ENCODE data around the gene FAM117A. TPM values are rescaled to one million over a fixed set of nuclear protein-coding genes. Genes with fewer than 3 reads are reported as not detected.
A peak's percentile ranks its signal among the peaks of the same experiment; 100 is the strongest.

Gene FAM117A, protein sequence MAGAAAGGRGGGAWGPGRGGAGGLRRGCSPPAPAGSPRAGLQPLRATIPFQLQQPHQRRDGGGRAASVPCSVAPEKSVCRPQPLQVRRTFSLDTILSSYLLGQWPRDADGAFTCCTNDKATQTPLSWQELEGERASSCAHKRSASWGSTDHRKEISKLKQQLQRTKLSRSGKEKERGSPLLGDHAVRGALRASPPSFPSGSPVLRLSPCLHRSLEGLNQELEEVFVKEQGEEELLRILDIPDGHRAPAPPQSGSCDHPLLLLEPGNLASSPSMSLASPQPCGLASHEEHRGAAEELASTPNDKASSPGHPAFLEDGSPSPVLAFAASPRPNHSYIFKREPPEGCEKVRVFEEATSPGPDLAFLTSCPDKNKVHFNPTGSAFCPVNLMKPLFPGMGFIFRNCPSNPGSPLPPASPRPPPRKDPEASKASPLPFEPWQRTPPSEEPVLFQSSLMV
- total RNA-seq, result 10 to 100 TPM; 10.3 to 12.1 (median 11.6) TPM

DNA sequence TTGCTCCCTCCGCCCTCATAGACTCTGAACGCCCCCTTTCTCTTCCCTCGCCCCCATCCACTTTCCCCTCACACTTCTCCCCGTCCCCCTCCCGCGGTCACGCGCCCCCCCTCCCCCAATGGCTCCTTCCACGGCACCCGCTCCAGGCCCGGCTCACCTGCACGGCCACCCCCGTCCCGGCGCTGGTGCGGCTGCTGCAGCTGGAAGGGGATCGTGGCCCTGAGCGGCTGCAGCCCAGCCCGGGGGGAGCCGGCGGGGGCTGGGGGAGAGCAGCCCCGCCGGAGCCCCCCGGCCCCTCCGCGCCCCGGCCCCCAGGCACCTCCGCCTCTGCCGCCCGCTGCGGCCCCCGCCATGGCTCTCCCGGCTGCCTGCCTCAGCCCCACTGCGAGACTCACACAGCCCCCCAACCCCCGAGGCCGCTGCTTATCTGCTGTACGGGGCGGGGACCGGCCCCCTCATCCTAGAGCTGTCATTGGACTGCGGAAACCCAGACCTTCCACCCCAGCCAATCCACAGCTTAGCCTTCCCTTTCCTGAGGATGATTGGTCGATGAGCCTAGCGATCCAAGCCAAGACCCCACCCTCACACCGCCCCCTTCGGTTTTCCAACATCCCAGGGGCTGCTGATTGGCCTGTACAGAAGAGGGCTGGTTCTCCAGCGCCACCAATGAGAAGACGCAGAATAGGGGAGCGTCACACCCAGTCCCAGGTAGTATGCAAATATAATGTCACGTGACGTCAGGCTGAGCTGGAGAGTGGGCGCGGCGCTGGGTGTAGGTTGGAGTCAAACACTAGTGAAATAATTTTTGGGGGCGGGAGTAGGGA is at the start of gene FAM117A:
FAM117A (minus strand) TSS at position 397 of the 824 bp plus-strand sequence; CDS start at position 353, 44 bp downstream.
- DNase-seq (peak; percentile 92), ATAC-seq (peak; percentile 95)
- peaks cover 2% of the 10 kb centered on the region for H3K36me3 Mint-ChIP-seq (ENCODE audit: insufficient read depth)
- no peaks in the 10 kb centered on the region for H3K9me3 Mint-ChIP-seq
- peaks cover 53% of the 10 kb centered on the region for H3K4me1 Mint-ChIP-seq (ENCODE audit: low read depth)
- no peaks in the 10 kb centered on the region for H3K27me3 Mint-ChIP-seq (ENCODE audit: low read depth)
- peak within 1 kb of the TSS; percentile 92 for H3K4me3 Mint-ChIP-seq

- Mint-ChIP-seq H3K4me3 (no peak overlapping the region), H3K36me3 (ENCODE audit: insufficient read depth) (peaks cover 48% of the 10 kb centered on the region), H3K4me1 (ENCODE audit: low read depth) (peaks cover 28% of the 10 kb centered on the region), H3K9me3 (no peaks in the 10 kb centered on the region), H3K27me3 (ENCODE audit: low read depth) (no peaks in the 10 kb centered on the region)
- DNase-seq, result no peak
- no peak for ATAC-seq
These were observed 45.1 kb upstream of the FAM117A start for GRCh38 chr17:49809056-49809455.

GRCh38 chr17:49798738-49799137 is 34.8 kb upstream of the FAM117A start:
- DNase-seq, result no peak
- Mint-ChIP-seq H3K27me3 (ENCODE audit: low read depth) (no peaks in the 10 kb centered on the region), H3K4me1 (ENCODE audit: low read depth) (peaks cover 37% of the 10 kb centered on the region), H3K36me3 (ENCODE audit: insufficient read depth) (peaks cover 33% of the 10 kb centered on the region), H3K9me3 (no peaks in the 10 kb centered on the region), H3K4me3 (no peak overlapping the region)
- ATAC-seq, result no peak

- ATAC-seq (peak in 1 of 2 donors; percentile 28), DNase-seq (no peak)
- H3K27me3 Mint-ChIP-seq (ENCODE audit: low read depth), result no peaks in the 10 kb centered on the region
- H3K4me1 Mint-ChIP-seq (ENCODE audit: low read depth), result peaks cover 42% of the 10 kb centered on the region
- no peaks in the 10 kb centered on the region for H3K9me3 Mint-ChIP-seq
- H3K4me3 Mint-ChIP-seq, result no peak overlapping the region
- H3K36me3 Mint-ChIP-seq (ENCODE audit: insufficient read depth), result peaks cover 34% of the 10 kb centered on the region
These were observed 34.3 kb upstream of the FAM117A start for GRCh38 chr17:49798182-49798581.

GRCh38 chr17:49795372-49795771 is 31.4 kb upstream of the FAM117A start:
- DNase-seq, result no peak
- peaks cover 63% of the 10 kb centered on the region for H3K4me1 Mint-ChIP-seq (ENCODE audit: low read depth)

DNA sequence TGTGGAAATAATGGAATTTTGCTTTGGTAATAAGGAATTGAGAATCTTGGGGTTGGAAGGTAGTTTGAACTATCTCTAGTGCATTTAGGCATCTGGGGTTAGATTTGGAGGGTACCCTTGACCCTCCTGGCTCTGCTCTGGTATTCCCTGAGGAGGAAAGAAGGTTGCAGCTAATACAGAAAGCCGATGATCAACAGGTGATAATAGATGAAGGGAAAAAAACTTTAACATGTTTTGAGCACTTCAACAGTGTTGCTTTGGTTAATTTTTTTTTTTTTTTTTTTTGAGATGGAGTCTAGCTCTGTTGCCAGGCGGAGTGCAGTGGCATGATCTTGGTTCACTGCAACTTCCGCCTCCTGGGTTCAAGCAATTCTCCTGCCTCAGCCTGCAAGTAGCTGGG is 29.4 kb upstream of the FAM117A start:
- ATAC-seq (no peak), DNase-seq (no peak)
- H3K36me3 Mint-ChIP-seq (ENCODE audit: insufficient read depth), result peaks cover 34% of the 10 kb centered on the region
- H3K9me3 Mint-ChIP-seq, result no peaks in the 10 kb centered on the region
- peaks cover 68% of the 10 kb centered on the region for H3K4me1 Mint-ChIP-seq (ENCODE audit: low read depth)
- no peak overlapping the region for H3K4me3 Mint-ChIP-seq
- H3K27me3 Mint-ChIP-seq (ENCODE audit: low read depth), result no peaks in the 10 kb centered on the region

More at GRCh38 chr17:49795372-49795771, 31.4 kb upstream of the FAM117A start:
- H3K27me3 Mint-ChIP-seq (ENCODE audit: low read depth), result no peaks in the 10 kb centered on the region
- no peaks in the 10 kb centered on the region for H3K9me3 Mint-ChIP-seq
- no peak for ATAC-seq
- H3K36me3 Mint-ChIP-seq (ENCODE audit: insufficient read depth), result peaks cover 42% of the 10 kb centered on the region
- H3K4me3 Mint-ChIP-seq, result no peak overlapping the region

GRCh38 chr17:49789243-49789578 is 25.3 kb upstream of the FAM117A start:
- peaks cover 17% of the 10 kb centered on the region for H3K36me3 Mint-ChIP-seq (ENCODE audit: insufficient read depth)
- no peaks in the 10 kb centered on the region for H3K27me3 Mint-ChIP-seq (ENCODE audit: low read depth)
- H3K9me3 Mint-ChIP-seq, result no peaks in the 10 kb centered on the region
- DNase-seq (no peak), ATAC-seq (no peak)
- H3K4me3 Mint-ChIP-seq, result peak overlapping the region; percentile 92
- H3K4me1 Mint-ChIP-seq (ENCODE audit: low read depth), result peaks cover 58% of the 10 kb centered on the region

- peak within 1 kb of the TSS; percentile 92 for H3K4me3 Mint-ChIP-seq
- peak; percentile 88 to 90 for ATAC-seq
- peaks cover 17% of the 10 kb centered on the region for H3K36me3 Mint-ChIP-seq (ENCODE audit: insufficient read depth)
- DNase-seq, result peak; percentile 97
- no peaks in the 10 kb centered on the region for H3K9me3 Mint-ChIP-seq
- no peaks in the 10 kb centered on the region for H3K27me3 Mint-ChIP-seq (ENCODE audit: low read depth)
- peaks cover 56% of the 10 kb centered on the region for H3K4me1 Mint-ChIP-seq (ENCODE audit: low read depth)
These were observed 24.7 kb upstream of the FAM117A start, which contains the start of gene KAT7 for GRCh38 chr17:49788478-49789242. KAT7 (plus strand) TSS chr17:49788681; CDS start chr17:49788835, 154 bp downstream.

- H3K27me3 Mint-ChIP-seq (ENCODE audit: low read depth), result no peaks in the 10 kb centered on the region
- H3K9me3 Mint-ChIP-seq, result no peaks in the 10 kb centered on the region
- no peak for ATAC-seq
- peaks cover 49% of the 10 kb centered on the region for H3K4me1 Mint-ChIP-seq (ENCODE audit: low read depth)
- H3K36me3 Mint-ChIP-seq (ENCODE audit: insufficient read depth), result peaks cover 14% of the 10 kb centered on the region
- peak overlapping the region; percentile 92 for H3K4me3 Mint-ChIP-seq
- DNase-seq, result no peak
These were observed 24.1 kb upstream of the FAM117A start for GRCh38 chr17:49787884-49788477.

DNA sequence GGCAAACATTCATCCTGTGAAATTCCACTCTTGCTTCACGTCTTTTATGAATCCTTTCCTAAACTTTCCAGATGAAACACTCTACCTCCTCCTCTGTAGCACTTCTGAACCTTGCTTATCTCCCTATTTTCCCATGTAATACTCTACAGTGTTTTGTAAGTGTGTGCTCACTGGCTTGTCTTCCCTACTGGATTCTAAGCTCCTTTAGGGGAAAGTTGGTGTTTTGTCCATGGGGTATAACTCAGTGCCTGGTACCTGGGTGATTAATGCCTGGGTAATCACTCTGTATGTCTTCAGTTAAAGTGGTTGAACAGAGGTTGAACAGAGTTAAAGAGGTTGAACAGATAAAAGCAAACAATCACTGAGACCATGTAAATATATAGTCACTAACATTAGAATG is 20.7 kb upstream of the FAM117A start:
- H3K4me1 Mint-ChIP-seq (ENCODE audit: low read depth), result peaks cover 18% of the 10 kb centered on the region
- no peak overlapping the region for H3K4me3 Mint-ChIP-seq
- no peak for DNase-seq
- H3K27me3 Mint-ChIP-seq (ENCODE audit: low read depth), result no peaks in the 10 kb centered on the region
- H3K36me3 Mint-ChIP-seq (ENCODE audit: insufficient read depth), result peaks cover 2% of the 10 kb centered on the region
- no peak for ATAC-seq
- no peaks in the 10 kb centered on the region for H3K9me3 Mint-ChIP-seq

- DNase-seq, result no peak
- Mint-ChIP-seq H3K4me3 (no peak overlapping the region), H3K9me3 (no peaks in the 10 kb centered on the region), H3K27me3 (ENCODE audit: low read depth) (no peaks in the 10 kb centered on the region), H3K4me1 (ENCODE audit: low read depth) (peaks cover 17% of the 10 kb centered on the region), H3K36me3 (ENCODE audit: insufficient read depth) (no peaks in the 10 kb centered on the region)
- no peak for ATAC-seq
These were observed 19.9 kb upstream of the FAM117A start for GRCh38 chr17:49783791-49784190.

DNA sequence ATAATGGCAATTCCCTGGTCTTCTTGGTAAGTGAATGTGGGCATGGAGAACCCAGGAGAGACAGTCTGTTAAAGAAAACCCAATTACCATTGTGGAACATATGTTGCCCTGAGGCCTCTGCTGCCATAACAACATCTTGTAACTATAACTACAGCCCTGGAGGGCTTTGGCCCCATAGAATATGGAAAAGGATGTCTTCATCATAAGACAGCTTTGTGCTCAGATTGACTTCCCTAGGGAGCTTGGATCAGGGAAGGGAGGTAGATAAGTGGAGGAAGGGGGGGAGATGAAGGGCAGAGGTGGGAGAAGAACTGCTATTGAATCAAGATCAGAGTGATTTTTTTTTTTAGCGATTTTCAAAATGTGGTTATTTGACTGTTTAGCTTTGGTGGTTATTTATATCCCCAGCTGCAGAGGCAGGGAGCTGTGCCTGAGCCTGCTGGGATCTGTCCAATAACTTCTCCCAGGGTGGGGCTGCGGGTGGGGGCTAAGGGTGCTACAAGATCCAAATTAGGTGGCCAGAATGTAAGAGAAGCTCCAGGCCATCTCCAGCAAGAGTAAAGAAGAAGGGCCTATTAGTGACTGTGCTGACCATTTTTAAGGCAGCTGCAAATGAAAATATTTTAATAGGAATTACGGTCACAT is 19.3 kb upstream of the FAM117A start:
- peaks cover 17% of the 10 kb centered on the region for H3K4me1 Mint-ChIP-seq (ENCODE audit: low read depth)
- DNase-seq, result no peak
- ATAC-seq, result no peak
- H3K4me3 Mint-ChIP-seq, result no peak overlapping the region
- H3K9me3 Mint-ChIP-seq, result no peaks in the 10 kb centered on the region
- no peaks in the 10 kb centered on the region for H3K36me3 Mint-ChIP-seq (ENCODE audit: insufficient read depth)
- no peaks in the 10 kb centered on the region for H3K27me3 Mint-ChIP-seq (ENCODE audit: low read depth)

GRCh38 chr17:49779739-49780231 is 15.9 kb upstream of the FAM117A start:
- H3K4me3 Mint-ChIP-seq, result no peak overlapping the region
- no peaks in the 10 kb centered on the region for H3K9me3 Mint-ChIP-seq

More at GRCh38 chr17:49779739-49780231, 15.9 kb upstream of the FAM117A start:
- Mint-ChIP-seq H3K36me3 (ENCODE audit: insufficient read depth) (no peaks in the 10 kb centered on the region), H3K4me1 (ENCODE audit: low read depth) (peaks cover 8% of the 10 kb centered on the region), H3K27me3 (ENCODE audit: low read depth) (no peaks in the 10 kb centered on the region)
- ATAC-seq (peak; percentile 43 to 51), DNase-seq (no peak)

Data from activated T-cell treated with anti-CD3 and anti-CD28 coated beads, Interleukin-2, amount 50 U/mL, for 4 hours (primary cell).